Measurements from ENCODE around the gene TMEM253.

Gene TMEM253

GRCh38 chr14:21100931-21101330 is at the start of gene TMEM253:
TSS of gene TMEM253 (plus strand) at chr14:21101066. CDS start at chr14:21101344, 278 bp downstream.
- no peak for DNase-seq (ENCODE audit: low read depth, low spot score)

GRCh38 chr14:21053184-21054122 is 47.4 kb upstream of the TMEM253 start:
- no peak for DNase-seq (ENCODE audit: low read depth, low spot score)

GRCh38 chr14:21054123-21054767 is 46.6 kb upstream of the TMEM253 start:
- DNase-seq (ENCODE audit: low read depth, low spot score) = no peak

- DNase-seq (ENCODE audit: low read depth, low spot score) = no peak
Observed at GRCh38 chr14:21054768-21055145, 46.1 kb upstream of the TMEM253 start.

- no peak for DNase-seq (ENCODE audit: low read depth, low spot score)
Observed at GRCh38 chr14:21055432-21056117, 45.3 kb upstream of the TMEM253 start.

GRCh38 chr14:21056520-21057163 is 44.2 kb upstream of the TMEM253 start:
- DNase-seq (ENCODE audit: low read depth, low spot score) = no peak

GRCh38 chr14:21057803-21058675 is 42.8 kb upstream of the TMEM253 start, which contains the start of gene RNASE8:
TSS of gene RNASE8 (plus strand) at chr14:21057822. CDS start at chr14:21057893, 71 bp downstream.
- no peak for DNase-seq (ENCODE audit: low read depth, low spot score)

GRCh38 chr14:21058903-21059302 is 42.0 kb upstream of the TMEM253 start:
- no peak for DNase-seq (ENCODE audit: low read depth, low spot score)

- no peak for DNase-seq (ENCODE audit: low read depth, low spot score)
Observed at GRCh38 chr14:21059842-21060613, 40.8 kb upstream of the TMEM253 start.

GRCh38 chr14:21060614-21061346 is 40.1 kb upstream of the TMEM253 start:
- DNase-seq (ENCODE audit: low read depth, low spot score) = no peak

GRCh38 chr14:21061347-21061668 is 39.6 kb upstream of the TMEM253 start:
- no peak for DNase-seq (ENCODE audit: low read depth, low spot score)

- no peak for DNase-seq (ENCODE audit: low read depth, low spot score)
Observed at GRCh38 chr14:21063479-21063878, 37.4 kb upstream of the TMEM253 start.

- DNase-seq (ENCODE audit: low read depth, low spot score) = no peak
Observed at GRCh38 chr14:21066882-21067502, 33.9 kb upstream of the TMEM253 start.

- peak; percentile 18 for DNase-seq (ENCODE audit: low read depth, low spot score)
Observed at GRCh38 chr14:21068521-21069387, 32.1 kb upstream of the TMEM253 start.

- DNase-seq (ENCODE audit: low read depth, low spot score) = peak; percentile 10
Observed at GRCh38 chr14:21069388-21070082, 31.3 kb upstream of the TMEM253 start.

- DNase-seq (ENCODE audit: low read depth, low spot score) = no peak
Observed at GRCh38 chr14:21070083-21070609, 30.7 kb upstream of the TMEM253 start, which contains the start of gene ARHGEF40. TSS of gene ARHGEF40 (plus strand) at chr14:21070304. CDS start at chr14:21070397, 93 bp downstream.

Data from smooth muscle cell of the brain vasculature (primary cell).